RWPE1 (cell line): Measurements from ENCODE around the gene HPSE2.

ENCODE experiments used
- CTCF ChIA-PET: fragments of 350-600 bp; sonication (Branson Sonifier 250); formaldehyde crosslinking; extraction: SDS; loops from one replicate; lab custom pipeline; 2021; lab: Yijun Ruan, JAX
- POLR2A ChIA-PET: fragments of 400-600 bp; formaldehyde crosslinking; extraction: SDS; loops from one replicate; lab custom pipeline; 2020; ENCODE audit warnings: antibody characterized with exemption; ENCODE audit not compliant: low non-redundant PET; lab: Yijun Ruan, JAX
- DNase-seq: peaks from one replicate; pipeline ENCODE4 v3.0.0; 2012; ENCODE audit warnings: low spot score
- H3K27ac ChIP-seq: fragments of 450-650 bp; 2 replicates; pipeline ENCODE4 v1.5.1; 2017
- TF ChIP-seq, protein P1 (sequence below): fragments of 450-650 bp; conservative IDR thresholded peaks from 2 replicates; pipeline ENCODE4 v1.5.1; 2017; ENCODE audit warnings: low read depth, mild to moderate bottlenecking

Gene HPSE2

DNA sequence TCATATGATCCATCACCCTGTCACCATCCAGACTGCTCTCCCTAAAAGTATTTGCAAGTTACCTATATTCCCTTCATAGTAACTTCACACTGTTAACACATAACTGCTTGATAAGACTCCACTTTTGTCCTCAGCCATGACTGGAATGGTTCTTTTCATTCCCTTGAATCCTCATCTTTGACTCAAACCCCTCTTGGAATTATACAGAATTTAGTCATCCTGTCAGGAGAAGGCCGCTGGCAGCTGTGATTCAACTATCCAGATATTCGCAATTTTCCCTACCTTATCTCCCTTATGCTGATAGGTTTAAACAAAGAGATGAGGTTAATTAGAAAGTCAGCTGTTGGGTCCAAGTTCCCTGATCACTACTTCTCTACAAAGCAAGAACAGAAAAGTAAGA, 646.0 kb downstream of the HPSE2 start:
- ChIA-PET CTCF (interaction anchor here (1.2 kb wide), 1 partner anchor 122 kb away, joined by 3 read pairs; no protein-coding TSS in a partner anchor), POLR2A (no interaction called here)
- no peak for DNase-seq
- no peak overlapping the region for H3K27ac ChIP-seq
- TF ChIP-seq, protein P1, sequence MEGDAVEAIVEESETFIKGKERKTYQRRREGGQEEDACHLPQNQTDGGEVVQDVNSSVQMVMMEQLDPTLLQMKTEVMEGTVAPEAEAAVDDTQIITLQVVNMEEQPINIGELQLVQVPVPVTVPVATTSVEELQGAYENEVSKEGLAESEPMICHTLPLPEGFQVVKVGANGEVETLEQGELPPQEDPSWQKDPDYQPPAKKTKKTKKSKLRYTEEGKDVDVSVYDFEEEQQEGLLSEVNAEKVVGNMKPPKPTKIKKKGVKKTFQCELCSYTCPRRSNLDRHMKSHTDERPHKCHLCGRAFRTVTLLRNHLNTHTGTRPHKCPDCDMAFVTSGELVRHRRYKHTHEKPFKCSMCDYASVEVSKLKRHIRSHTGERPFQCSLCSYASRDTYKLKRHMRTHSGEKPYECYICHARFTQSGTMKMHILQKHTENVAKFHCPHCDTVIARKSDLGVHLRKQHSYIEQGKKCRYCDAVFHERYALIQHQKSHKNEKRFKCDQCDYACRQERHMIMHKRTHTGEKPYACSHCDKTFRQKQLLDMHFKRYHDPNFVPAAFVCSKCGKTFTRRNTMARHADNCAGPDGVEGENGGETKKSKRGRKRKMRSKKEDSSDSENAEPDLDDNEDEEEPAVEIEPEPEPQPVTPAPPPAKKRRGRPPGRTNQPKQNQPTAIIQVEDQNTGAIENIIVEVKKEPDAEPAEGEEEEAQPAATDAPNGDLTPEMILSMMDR, result no peak

DNA sequence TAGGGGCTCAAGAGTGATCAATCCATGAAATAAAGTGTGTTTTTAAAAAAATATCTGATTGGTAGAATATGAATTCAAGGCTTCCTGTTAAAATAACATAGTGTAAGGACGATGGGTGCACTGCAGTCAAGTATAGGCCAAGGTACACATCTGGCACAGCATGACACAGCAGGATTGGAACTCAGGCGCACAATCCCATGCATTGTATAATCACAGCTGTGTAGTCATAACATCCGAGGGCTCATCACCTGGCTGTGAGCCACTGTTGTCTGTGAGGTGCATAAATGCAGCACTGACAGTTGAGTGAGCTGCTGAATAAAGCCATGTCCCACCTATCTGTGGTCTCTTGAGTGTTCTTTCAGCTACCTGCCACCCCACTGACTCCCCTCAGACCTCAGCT, 646.6 kb downstream of the HPSE2 start:
- CTCF ChIA-PET, result interaction anchor here (0.6 to 1.2 kb wide), 2 partner anchors 122 to 502 kb away, joined by 3 read pairs; no protein-coding TSS in a partner anchor
- POLR2A ChIA-PET, result no interaction called here
- TF ChIP-seq, protein P1, result no peak
- no peak overlapping the region for H3K27ac ChIP-seq
- DNase-seq, result no peak

DNA sequence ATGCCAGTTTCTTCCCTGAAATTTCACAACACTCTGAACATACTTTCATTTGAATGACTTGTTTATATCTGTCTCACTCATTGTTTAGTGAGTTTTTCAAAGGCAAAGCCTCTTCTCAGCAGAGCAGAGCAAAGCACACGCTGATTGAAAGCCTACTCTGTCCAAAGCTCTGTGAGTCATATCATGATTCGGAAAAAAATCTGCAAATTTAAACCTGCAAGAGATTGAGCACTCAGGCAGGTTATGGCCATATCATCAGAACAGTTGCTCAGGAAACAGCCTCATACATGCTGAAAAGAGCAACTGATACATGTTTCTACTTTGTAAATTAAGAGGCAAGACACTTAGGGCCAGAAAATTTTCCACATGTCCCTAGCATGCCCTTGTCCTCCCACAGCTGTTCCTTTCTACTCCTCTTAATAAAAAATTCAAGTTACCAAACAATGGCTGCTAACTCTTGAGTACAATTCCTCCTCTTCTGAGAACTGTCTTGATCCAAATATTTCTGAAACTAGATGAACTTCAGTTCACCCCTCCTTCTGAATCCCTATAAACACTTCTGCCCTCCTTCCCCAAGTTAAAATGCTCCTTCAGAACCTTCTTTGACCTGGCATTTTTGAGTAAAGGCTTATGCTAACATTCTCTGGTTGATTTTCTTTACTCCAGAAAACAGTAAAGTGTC, 648.4 kb downstream of the HPSE2 start:
- POLR2A ChIA-PET, result no interaction called here
- TF ChIP-seq, protein P1, result no peak
- no peak overlapping the region for H3K27ac ChIP-seq
- CTCF ChIA-PET, result no interaction called here
- DNase-seq, result no peak

DNA sequence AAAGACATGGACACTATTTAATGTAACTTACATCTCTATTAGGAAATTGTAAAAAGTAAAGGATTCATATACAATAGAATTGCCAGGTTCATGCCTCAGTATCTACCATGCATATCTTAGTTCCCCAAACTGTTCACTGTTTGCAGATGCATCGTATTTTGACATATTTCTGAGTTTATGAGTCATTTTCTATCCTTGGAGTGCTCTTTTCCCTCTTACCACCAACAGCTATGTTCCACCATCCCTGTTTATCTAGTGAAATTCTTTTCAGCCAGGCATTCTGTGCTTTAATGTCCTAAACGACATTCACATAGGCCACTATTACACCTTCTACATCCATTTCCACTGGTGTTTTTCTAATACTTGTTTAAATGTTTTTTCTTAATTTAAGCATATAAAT, 649.6 kb downstream of the HPSE2 start:
- ChIA-PET CTCF (interaction anchor here (0.6 kb wide), 2 partner anchors 48 to 779 kb away, joined by 3 to 4 read pairs; no protein-coding TSS in a partner anchor), POLR2A (no interaction called here)
- TF ChIP-seq, protein P1, result no peak
- no peak overlapping the region for H3K27ac ChIP-seq
- no peak for DNase-seq

DNA sequence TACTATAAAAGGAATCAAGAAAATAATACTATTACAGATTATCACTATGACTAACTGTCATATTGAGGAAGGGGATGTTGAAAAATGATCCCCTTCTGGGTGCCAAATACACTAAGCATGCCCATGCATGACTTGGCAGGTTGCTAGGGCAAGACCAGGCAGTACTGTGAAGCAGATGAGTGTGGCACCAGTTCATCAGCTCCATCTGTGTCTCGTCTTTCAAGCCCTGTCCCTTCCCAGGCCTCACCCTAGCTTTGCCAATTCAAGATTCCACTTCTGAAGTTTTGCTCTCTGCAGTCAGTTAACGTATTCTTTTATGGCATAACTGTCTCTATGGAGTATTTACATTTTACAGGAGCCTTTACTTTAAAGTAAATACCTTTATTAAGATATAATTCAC, 653.3 kb downstream of the HPSE2 start:
- ChIA-PET CTCF (interaction anchor here (0.5 to 0.7 kb wide), 3 partner anchors 100 to 512 kb away, joined by 4 to 5 read pairs (median 4); no protein-coding TSS in a partner anchor), POLR2A (no interaction called here)
- TF ChIP-seq, protein P1, result no peak
- DNase-seq, result no peak
- no peak overlapping the region for H3K27ac ChIP-seq

DNA sequence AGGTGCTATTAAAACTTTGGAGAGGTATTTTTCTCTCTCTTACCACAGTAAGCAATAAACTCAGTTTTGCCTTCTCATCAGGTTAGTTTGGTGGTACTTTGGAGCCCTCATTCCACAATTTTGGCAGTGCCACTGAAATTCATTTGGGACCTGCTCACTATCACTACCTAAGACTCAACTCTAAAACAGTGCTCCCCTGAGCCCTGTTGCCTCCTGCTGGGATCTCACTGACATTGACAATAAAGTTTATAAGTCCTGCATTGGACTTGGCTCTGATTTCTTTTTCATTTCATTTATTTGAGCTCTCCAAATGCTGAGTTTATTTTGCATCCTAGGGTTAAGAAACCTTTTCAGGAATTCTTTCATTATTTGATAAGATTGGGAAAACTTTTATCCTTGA, 658.1 kb downstream of the HPSE2 start:
- no peak overlapping the region for H3K27ac ChIP-seq
- no peak for DNase-seq
- TF ChIP-seq, protein P1, result no peak
- ChIA-PET CTCF (no interaction called here), POLR2A (no interaction called here)
